Measurements from ENCODE around the gene FYN. TPM values are rescaled to one million over a fixed set of nuclear protein-coding genes. Genes with fewer than 3 reads are reported as not detected.

FYN gene
- total and polyA plus RNA-seq, 2 of the 4 experiments (the other 2 are of a cell fraction), result 30.8 to 36.4 TPM

- Histone ChIP-seq H2BK20ac (ENCODE audit: low read depth, low read length) (no peak overlapping the region), H3K36me3 (ENCODE audit: control insufficient read depth, insufficient read depth, low read length) (no peaks in the 10 kb centered on the region), H3K27me3 (ENCODE audit: control insufficient read depth, insufficient read depth, low read length) (0 out of 2 replicates have a peak, but pooled peaks cover 2% of the 10 kb centered on the region), H3K4ac (ENCODE audit: low read depth, low read length) (no peak overlapping the region), H3K27ac (ENCODE audit: insufficient read depth, low read length) (no peak overlapping the region), H2AK5ac (ENCODE audit: low read depth, low read length) (no peak overlapping the region), H3K4me1 (ENCODE audit: control insufficient read depth, insufficient read depth, low read length) (peaks cover 1% of the 10 kb centered on the region; the same call in 1 of the 2 replicates), H4K5ac (ENCODE audit: low read depth, low read length) (no peak overlapping the region), H3K56ac (ENCODE audit: extremely low read depth, insufficient read depth, low read length) (no peak overlapping the region), H2AK9ac (replicated peaks; ENCODE audit: low read depth, low read length, poor library complexity) (no peak overlapping the region), H3K23ac (ENCODE audit: low read depth, low read length) (no peak overlapping the region; the same call in 1 of the 2 replicates), H3K18ac (ENCODE audit: low read depth, low read length) (no peak overlapping the region), H2BK5ac (ENCODE audit: low read depth, low read length, poor library complexity, severe bottlenecking) (no peak overlapping the region), H4K20me1 (ENCODE audit: insufficient read depth, low read length) (peaks cover 3% of the 10 kb centered on the region; the same call in 1 of the 2 replicates), H3K4me2 (ENCODE audit: low read depth, low read length) (peak overlapping the region; percentile 41; the same call in 1 of the 2 replicates), H4K8ac (ENCODE audit: low read depth in 2 of 2, low read length in 2 of 2) (no peak overlapping the region), H2BK15ac (ENCODE audit: low read depth, low read length) (no peak overlapping the region), H2AFZ (replicated peaks; ENCODE audit: low read length, poor library complexity) (no peak overlapping the region), H3K9ac (ENCODE audit: low read depth, low read length) (no peak overlapping the region), H3K9me3 (ENCODE audit: control insufficient read depth, insufficient read depth, low read length) (no peaks in the 10 kb centered on the region), H3K14ac (replicated peaks; ENCODE audit: low read depth, low read length) (no peak overlapping the region), H4K91ac (ENCODE audit: insufficient read depth, low read depth, low read length) (no peak overlapping the region), H3K9me1 (ENCODE audit: insufficient read depth, low read length) (peaks cover 3% of the 10 kb centered on the region; the same call in 1 of the 2 replicates), H3K79me1 (ENCODE audit: low read depth in 1 of 2, low read length in 2 of 2) (peaks cover 34 to 38% of the 10 kb centered on the region in 2 experiments), H3K4me3 (ENCODE audit: insufficient read depth, low read depth, low read length) (no peak overlapping the region), H2BK120ac (ENCODE audit: low read depth, low read length) (no peak overlapping the region)
- TF ChIP-seq MXI1 (IDR thresholded peaks at IDR 0.05; ENCODE audit: borderline replicate concordance, low read depth, low read length), result no peak
- TF ChIP-seq POLR2A (IDR thresholded peaks at IDR 0.05; ENCODE audit: low read depth, low read length), result no peak
- no peak for TF ChIP-seq RFX5 (IDR thresholded peaks at IDR 0.05; ENCODE audit: low read depth, low read length)
- TF ChIP-seq RCOR1 (IDR thresholded peaks at IDR 0.05; ENCODE audit: insufficient replicate concordance, low read length), result no peak
- no peak for TF ChIP-seq USF2 (IDR thresholded peaks at IDR 0.05; ENCODE audit: low read depth, low read length)
- CTCF ChIA-PET, result no interaction called here
- POLR2A ChIA-PET (ENCODE audit: unreplicated experiment), result interaction anchor here (0.5 kb wide), 1 partner anchor 996 kb away, joined by 5 read pairs; no protein-coding TSS in a partner anchor
- WGBS, 2 experiments (ENCODE audit: extremely low coverage in 2 of 2, insufficient read length in 1 of 2), result no CpG with 5 or more reads among the region's 4 CpGs
- no peak for DNase-seq
- in situ Hi-C loops (cut with MboI; ENCODE audit: low sequenced_read_pairs) (no loop called here), intact Hi-C loops (cut with micrococcal nuclease) (loop anchor here (5.0 kb wide), 2 partner anchors 68 to 102 kb away; no protein-coding TSS in a partner anchor), dilution Hi-C loops (cut with HindIII; ENCODE audit: low sequenced_read_pairs, unreplicated experiment) (no loop called here)
- no TSS peak for BruUV-seq (replicated peaks)
- ATAC-seq (ENCODE audit: low read depth), result no peak
Measured at GRCh38 chr6:111870742-111871064, 2.5 kb downstream of the FYN start.

Measured in IMR-90 (cell line).